AG08396 (cell line): ENCODE data around the gene IMPG2.

Experiments
- DNase-seq: peaks from one replicate; pipeline ENCODE4 v3.0.0; 2012; ENCODE audit warnings: low spot score, mixed read lengths

IMPG2 gene

GRCh38 chr3:101273608-101274007 is 46.8 kb downstream of the IMPG2 start:
- no peak for DNase-seq

- no peak for DNase-seq
These were observed 47.2 kb downstream of the IMPG2 start for GRCh38 chr3:101273156-101273555.

- no peak for DNase-seq
These were observed 48.6 kb downstream of the IMPG2 start for GRCh38 chr3:101271728-101272127.

GRCh38 chr3:101270149-101270548 is 50.2 kb downstream of the IMPG2 start:
- DNase-seq: no peak

- no peak for DNase-seq
These were observed 51.3 kb downstream of the IMPG2 start for GRCh38 chr3:101268971-101269671.

GRCh38 chr3:101268141-101268540 is 52.2 kb downstream of the IMPG2 start:
- no peak for DNase-seq

GRCh38 chr3:101266566-101266965 is 53.8 kb downstream of the IMPG2 start:
- DNase-seq: no peak

- no peak for DNase-seq
These were observed 54.3 kb downstream of the IMPG2 start for GRCh38 chr3:101266071-101266470.

GRCh38 chr3:101262393-101263240 is 57.8 kb downstream of the IMPG2 start:
- no peak for DNase-seq

GRCh38 chr3:101261506-101261905 is 58.9 kb downstream of the IMPG2 start:
- DNase-seq: peak; percentile 11

- DNase-seq: no peak
These were observed 60.7 kb downstream of the IMPG2 start for GRCh38 chr3:101259485-101260341.

GRCh38 chr3:101256511-101256910 is 63.9 kb downstream of the IMPG2 start:
- no peak for DNase-seq

- no peak for DNase-seq
These were observed 64.9 kb downstream of the IMPG2 start for GRCh38 chr3:101255441-101255840.

GRCh38 chr3:101253396-101253795 is 67.0 kb downstream of the IMPG2 start:
- no peak for DNase-seq

- DNase-seq: no peak
These were observed 67.4 kb downstream of the IMPG2 start for GRCh38 chr3:101252945-101253344.

- no peak for DNase-seq
These were observed 68.1 kb downstream of the IMPG2 start for GRCh38 chr3:101252307-101252706.

GRCh38 chr3:101251441-101251840 is 68.9 kb downstream of the IMPG2 start:
- no peak for DNase-seq

GRCh38 chr3:101249522-101249921 is 70.9 kb downstream of the IMPG2 start:
- DNase-seq: no peak

- DNase-seq: no peak
These were observed 71.6 kb downstream of the IMPG2 start for GRCh38 chr3:101248736-101249135.

GRCh38 chr3:101244212-101244575 is 76.2 kb downstream of the IMPG2 start:
- DNase-seq: no peak

GRCh38 chr3:101243285-101244211 is 76.8 kb downstream of the IMPG2 start:
- DNase-seq: no peak
